Measurements from ENCODE around the gene RNU7-1. TPM values are rescaled to one million over a fixed set of nuclear protein-coding genes. Genes with fewer than 3 reads are reported as not detected.

The RNU7-1 gene
- total and polyA plus RNA-seq, 2 experiments from 2014 or later: not detected

GRCh38 chr12:6955108-6956020 is 11.7 kb downstream of the RNU7-1 start:
- Histone ChIP-seq H3K4me1 (ENCODE audit: insufficient read depth) (no peaks in the 10 kb centered on the region), H3F3A (ENCODE audit: insufficient read depth) (no peaks in the 10 kb centered on the region), H3K4me3 (no peak overlapping the region), H4K20me1 (ENCODE audit: insufficient read depth) (no peaks in the 10 kb centered on the region), H3K27ac (no peak overlapping the region), H3K36me3 (ENCODE audit: low read depth) (no peaks in the 10 kb centered on the region), H3K4me2 (ENCODE audit: unreplicated experiment) (no peak overlapping the region), H3K9me2 (ENCODE audit: insufficient read depth) (no peaks in the 10 kb centered on the region), H3K9me3 (ENCODE audit: low read depth) (no peaks in the 10 kb centered on the region), H2AFZ (no peak overlapping the region), H3K79me2 (ENCODE audit: insufficient read depth) (no peaks in the 10 kb centered on the region), H3K9ac (no peak overlapping the region), H3K27me3 (replicated peaks; ENCODE audit: insufficient read depth) (no peaks in the 10 kb centered on the region)
- no peak for TF ChIP-seq EZH2 (IDR thresholded peaks at IDR 0.05; ENCODE audit: insufficient read depth, poor library complexity, severe bottlenecking)
- no peak for TF ChIP-seq EZH2phosphoT487 (IDR thresholded peaks at IDR 0.05; ENCODE audit: insufficient read depth, low read depth)
- DNase-seq: no peak
- whole genome bisulfite sequencing, 2 experiments (ENCODE audit: low coverage in 1 of 2, low lambda C conversion rate in 2 of 2, missing lambda C conversion rate in 2 of 2): 77 to 83% methylated on average over 11 to 22 of the region's 22 CpGs
- in situ Hi-C loops (cut with MboI): no loop called here

DNA sequence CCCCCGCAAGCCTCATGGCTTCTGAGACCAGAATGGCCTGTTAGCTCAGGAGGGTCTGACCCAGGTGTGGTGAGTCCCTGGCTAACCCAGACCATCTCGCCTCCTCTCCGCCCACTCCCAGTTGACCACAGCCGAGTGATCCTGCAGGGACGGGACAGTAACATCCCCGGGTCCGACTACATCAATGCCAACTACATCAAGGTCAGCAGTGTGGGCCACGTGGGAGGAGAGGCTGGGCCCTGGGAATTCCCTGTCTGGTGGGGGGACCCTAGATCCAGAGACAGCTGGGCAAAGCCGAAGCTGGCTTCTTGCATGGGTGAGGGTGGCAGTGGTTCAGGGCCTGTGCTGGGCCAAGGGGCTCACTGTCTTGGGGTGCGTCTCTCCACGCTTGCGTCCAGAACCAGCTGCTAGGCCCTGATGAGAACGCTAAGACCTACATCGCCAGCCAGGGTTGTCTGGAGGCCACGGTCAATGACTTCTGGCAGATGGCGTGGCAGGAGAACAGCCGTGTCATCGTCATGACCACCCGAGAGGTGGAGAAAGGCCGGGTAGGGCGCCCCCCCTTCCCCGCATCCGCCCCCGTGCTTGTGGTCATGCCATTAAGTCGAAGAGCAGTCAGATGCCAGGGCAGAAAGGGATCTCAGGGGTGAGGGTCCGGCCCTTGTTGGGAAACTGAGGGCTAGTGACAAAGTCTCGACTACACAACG is 12.6 kb downstream of the RNU7-1 start:
- Histone ChIP-seq H3F3A (ENCODE audit: insufficient read depth) (no peaks in the 10 kb centered on the region), H3K27ac (no peak overlapping the region), H3K27me3 (replicated peaks; ENCODE audit: insufficient read depth) (no peaks in the 10 kb centered on the region), H3K4me3 (no peak overlapping the region), H3K36me3 (ENCODE audit: low read depth) (no peaks in the 10 kb centered on the region), H4K20me1 (ENCODE audit: insufficient read depth) (no peaks in the 10 kb centered on the region), H3K4me2 (ENCODE audit: unreplicated experiment) (no peak overlapping the region), H3K79me2 (ENCODE audit: insufficient read depth) (no peaks in the 10 kb centered on the region), H3K9ac (no peak overlapping the region), H2AFZ (no peak overlapping the region), H3K9me3 (ENCODE audit: low read depth) (no peaks in the 10 kb centered on the region), H3K9me2 (ENCODE audit: insufficient read depth) (no peaks in the 10 kb centered on the region), H3K4me1 (ENCODE audit: insufficient read depth) (no peaks in the 10 kb centered on the region)
- in situ Hi-C loops (cut with MboI): no loop called here
- DNase-seq: no peak
- TF ChIP-seq EZH2phosphoT487 (IDR thresholded peaks at IDR 0.05; ENCODE audit: insufficient read depth, low read depth) (no peak), EZH2 (IDR thresholded peaks at IDR 0.05; ENCODE audit: insufficient read depth, poor library complexity, severe bottlenecking) (no peak)
- 86 to 88% methylated on average over 23 to 28 of the region's 28 CpGs for WGBS, 2 experiments (ENCODE audit: low coverage in 1 of 2, low lambda C conversion rate in 2 of 2, missing lambda C conversion rate in 2 of 2)

DNA sequence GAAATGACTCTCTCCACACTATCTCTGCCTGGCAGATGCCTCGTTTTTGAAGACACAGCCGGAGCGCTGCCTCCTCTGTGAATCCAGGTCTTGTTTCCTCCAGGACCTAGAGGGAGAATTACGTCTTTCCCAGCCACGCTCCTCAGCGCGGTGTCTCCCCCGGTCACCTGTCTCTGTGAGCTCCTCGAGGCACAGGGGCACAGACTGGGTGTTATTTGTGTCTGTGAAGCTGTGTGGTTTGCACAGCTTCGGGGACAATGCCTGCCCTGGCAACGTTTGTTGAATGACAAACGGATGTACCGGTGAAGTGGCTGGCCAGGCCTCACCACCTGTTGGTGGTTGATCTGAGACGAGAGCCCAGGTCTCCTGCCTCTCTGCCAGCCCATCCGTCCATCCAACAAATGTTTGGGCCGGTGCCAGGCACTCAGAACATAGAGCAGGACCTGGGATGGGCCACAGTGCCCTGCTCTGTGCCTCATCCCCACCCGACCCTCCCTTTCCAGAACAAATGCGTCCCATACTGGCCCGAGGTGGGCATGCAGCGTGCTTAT is 13.6 kb downstream of the RNU7-1 start:
- no peaks in the 10 kb centered on the region for H4K20me1 ChIP-seq (ENCODE audit: insufficient read depth)
- WGBS, 2 experiments (ENCODE audit: low coverage in 1 of 2, low lambda C conversion rate in 2 of 2, missing lambda C conversion rate in 2 of 2): 65 to 66% methylated on average over 13 to 20 of the region's 20 CpGs
- H3F3A ChIP-seq (ENCODE audit: insufficient read depth): no peaks in the 10 kb centered on the region
- in situ Hi-C loops (cut with MboI): no loop called here
- H3K4me3 ChIP-seq: no peak overlapping the region
- no peaks in the 10 kb centered on the region for H3K9me3 ChIP-seq (ENCODE audit: low read depth)
- no peaks in the 10 kb centered on the region for H3K9me2 ChIP-seq (ENCODE audit: insufficient read depth)
- no peaks in the 10 kb centered on the region for H3K36me3 ChIP-seq (ENCODE audit: low read depth)
- H3K27me3 ChIP-seq (replicated peaks; ENCODE audit: insufficient read depth): no peaks in the 10 kb centered on the region
- DNase-seq: no peak
- H3K4me1 ChIP-seq (ENCODE audit: insufficient read depth): 0 out of 2 replicates have a peak, but pooled peaks cover 7% of the 10 kb centered on the region
- no peak overlapping the region for H2AFZ ChIP-seq
- no peak for TF ChIP-seq EZH2 (IDR thresholded peaks at IDR 0.05; ENCODE audit: insufficient read depth, poor library complexity, severe bottlenecking)
- TF ChIP-seq EZH2phosphoT487 (IDR thresholded peaks at IDR 0.05; ENCODE audit: insufficient read depth, low read depth): no peak
- no peak overlapping the region for H3K9ac ChIP-seq
- no peaks in the 10 kb centered on the region for H3K79me2 ChIP-seq (ENCODE audit: insufficient read depth)
- no peak overlapping the region for H3K27ac ChIP-seq
- H3K4me2 ChIP-seq (ENCODE audit: unreplicated experiment): no peak overlapping the region

DNA sequence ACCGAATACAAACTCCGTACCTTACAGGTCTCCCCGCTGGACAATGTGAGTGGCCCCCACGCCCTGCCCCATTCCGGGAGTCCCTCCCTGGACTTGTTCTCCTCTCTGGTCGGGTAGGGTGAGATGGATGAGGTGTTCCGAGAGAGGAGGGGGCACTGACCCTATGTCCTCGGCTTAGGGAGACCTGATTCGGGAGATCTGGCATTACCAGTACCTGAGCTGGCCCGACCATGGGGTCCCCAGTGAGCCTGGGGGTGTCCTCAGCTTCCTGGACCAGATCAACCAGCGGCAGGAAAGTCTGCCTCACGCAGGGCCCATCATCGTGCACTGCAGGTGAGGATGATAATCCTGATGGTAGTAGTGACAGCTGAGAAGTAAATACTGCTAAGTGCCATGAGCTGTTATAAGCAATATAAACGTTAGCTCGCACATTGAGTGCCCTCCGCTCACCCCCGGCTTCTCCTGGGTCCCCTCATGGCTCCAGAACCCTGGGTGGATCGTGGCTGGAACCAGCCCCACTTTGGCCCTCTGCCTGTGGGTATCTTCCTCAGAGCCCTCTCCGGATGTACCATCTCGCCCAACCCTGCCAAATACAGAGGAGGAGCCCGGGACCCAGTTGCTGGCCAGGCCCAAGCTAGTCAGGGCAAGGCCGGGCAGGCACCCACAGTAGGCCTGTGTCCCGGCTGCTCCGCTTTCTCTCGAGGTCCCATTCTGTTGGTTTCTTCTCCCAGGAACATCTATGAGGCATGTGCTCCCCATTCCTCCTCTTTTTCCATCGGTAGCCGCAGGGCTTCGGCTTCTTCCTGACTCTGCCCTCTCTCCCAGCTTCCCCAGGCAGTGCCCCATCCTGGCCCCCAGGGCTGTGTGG is 14.4 kb downstream of the RNU7-1 start:
- Histone ChIP-seq H3K4me3 (no peak overlapping the region), H3K9me3 (ENCODE audit: low read depth) (no peaks in the 10 kb centered on the region), H3K4me2 (ENCODE audit: unreplicated experiment) (no peak overlapping the region), H4K20me1 (ENCODE audit: insufficient read depth) (no peaks in the 10 kb centered on the region), H3K4me1 (ENCODE audit: insufficient read depth) (0 out of 2 replicates have a peak, but pooled peaks cover 7% of the 10 kb centered on the region), H3F3A (ENCODE audit: insufficient read depth) (no peaks in the 10 kb centered on the region), H3K36me3 (ENCODE audit: low read depth) (no peaks in the 10 kb centered on the region), H3K9me2 (ENCODE audit: insufficient read depth) (no peaks in the 10 kb centered on the region), H3K27ac (no peak overlapping the region), H3K9ac (no peak overlapping the region), H2AFZ (no peak overlapping the region), H3K27me3 (replicated peaks; ENCODE audit: insufficient read depth) (no peaks in the 10 kb centered on the region), H3K79me2 (ENCODE audit: insufficient read depth) (no peaks in the 10 kb centered on the region)
- no peak for DNase-seq
- TF ChIP-seq EZH2phosphoT487 (IDR thresholded peaks at IDR 0.05; ENCODE audit: insufficient read depth, low read depth) (no peak), EZH2 (IDR thresholded peaks at IDR 0.05; ENCODE audit: insufficient read depth, poor library complexity, severe bottlenecking) (no peak)
- in situ Hi-C loops (cut with MboI): no loop called here
- 78 to 81% methylated on average over 28 of the region's 28 CpGs for WGBS, 2 experiments (ENCODE audit: low coverage in 1 of 2, low lambda C conversion rate in 2 of 2, missing lambda C conversion rate in 2 of 2)
